Measurements from ENCODE around the gene OR2T11. TPM values are rescaled to one million over a fixed set of nuclear protein-coding genes. Genes with fewer than 3 reads are reported as not detected.
"Not testable (repeated sequence)": the region's sequence is repeated elsewhere in the genome, so short reads cannot be mapped to it uniquely, and the experiment has no call there.

The OR2T11 gene
- polyA plus RNA-seq, 2 of the 4 experiments (the other 2 are of a cell fraction), result not detected

DNA sequence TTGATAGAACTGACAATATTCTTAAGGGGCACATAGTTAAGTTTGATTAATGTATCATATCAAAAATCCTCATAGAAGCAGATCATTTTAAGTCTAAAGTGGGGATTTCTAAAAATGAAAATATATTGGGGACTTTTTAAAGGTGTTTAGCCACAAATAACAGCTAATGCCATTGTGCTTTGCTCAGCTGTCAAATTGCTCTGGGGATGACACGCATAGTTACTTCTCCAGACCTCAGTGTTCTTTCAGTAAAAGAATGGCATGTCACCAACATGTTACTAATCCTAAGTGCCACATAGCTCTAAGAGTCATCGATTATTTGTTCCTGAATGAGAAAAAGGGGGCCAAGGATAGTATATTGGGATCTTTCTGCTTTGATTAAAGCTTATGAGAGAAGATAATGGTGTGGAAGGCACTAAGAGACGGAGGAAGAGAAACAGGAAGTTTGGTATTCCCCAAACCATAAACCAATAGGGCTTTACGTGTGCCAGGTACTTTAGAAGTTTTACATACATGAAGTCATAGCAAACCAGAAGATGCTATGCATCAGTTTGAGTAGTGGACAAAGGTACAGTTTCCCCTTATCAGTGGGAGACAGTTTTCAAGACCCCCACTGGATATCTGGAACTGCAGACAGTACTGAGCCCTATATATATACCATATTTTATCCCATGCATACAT, 8.2 kb upstream of the OR2T11 start:
- CTCF ChIA-PET; POLR2A ChIA-PET; H3K4me1 ChIP-seq; ATAC-seq; H3K27ac ChIP-seq; H3K4me2 ChIP-seq; H3K9me3 ChIP-seq; DNase-seq (ENCODE audit: low read depth in 1 of 2, low spot score in 1 of 2); H3K4me3 ChIP-seq: not testable (repeated sequence)
- no CpG with 5 or more reads among the region's 4 CpGs for WGBS (ENCODE audit: missing lambda C conversion rate)
- peak; percentile 28 for FAIRE-seq

- ATAC-seq; CTCF ChIA-PET; H3K4me2 ChIP-seq; H3K4me3 ChIP-seq; H3K9me3 ChIP-seq; H3K27ac ChIP-seq; DNase-seq (ENCODE audit: low read depth in 1 of 2, low spot score in 1 of 2); H3K4me1 ChIP-seq; FAIRE-seq; POLR2A ChIA-PET: not testable (repeated sequence)
- 21% methylated on average over 4 of the region's 5 CpGs for WGBS (ENCODE audit: missing lambda C conversion rate)
Measured at GRCh38 chr1:248641583-248641982, 6.7 kb upstream of the OR2T11 start.

GRCh38 chr1:248640906-248641305, 6.0 kb upstream of the OR2T11 start:
- H3K27ac ChIP-seq; H3K4me2 ChIP-seq; H3K9me3 ChIP-seq; H3K4me1 ChIP-seq; ATAC-seq; CTCF ChIA-PET; DNase-seq (ENCODE audit: low read depth in 1 of 2, low spot score in 1 of 2); POLR2A ChIA-PET; FAIRE-seq; H3K4me3 ChIP-seq: not testable (repeated sequence)
- no CpG with 5 or more reads among the region's 3 CpGs for WGBS (ENCODE audit: missing lambda C conversion rate)

- FAIRE-seq; H3K9me3 ChIP-seq; H3K27ac ChIP-seq; H3K4me3 ChIP-seq; DNase-seq (ENCODE audit: low read depth in 1 of 2, low spot score in 1 of 2); ATAC-seq; H3K4me1 ChIP-seq; H3K4me2 ChIP-seq; POLR2A ChIA-PET; CTCF ChIA-PET: not testable (repeated sequence)
- WGBS (ENCODE audit: missing lambda C conversion rate), result no CpG with 5 or more reads among the region's 5 CpGs
Measured at GRCh38 chr1:248639652-248640051, 4.8 kb upstream of the OR2T11 start.

DNA sequence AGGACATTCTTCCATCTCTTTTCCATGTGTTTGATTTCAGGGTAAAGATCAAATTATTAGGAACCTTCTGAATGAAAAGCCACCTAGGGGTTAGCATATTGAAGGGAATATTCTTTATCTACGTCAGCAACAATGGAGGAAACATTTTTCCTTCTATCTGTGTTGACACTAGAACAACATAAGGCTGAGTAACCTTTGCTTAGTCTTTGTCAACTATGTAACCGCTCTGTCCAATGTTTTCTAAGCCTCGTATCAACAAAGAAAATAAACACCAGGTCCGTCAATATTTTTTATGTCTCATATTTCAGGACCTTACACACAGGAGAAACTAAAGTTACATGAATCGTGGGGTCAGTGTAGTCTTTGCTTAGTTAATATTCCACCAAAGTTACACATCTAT, 1.7 kb upstream of the OR2T11 start:
- H3K9me3 ChIP-seq; FAIRE-seq; CTCF ChIA-PET; H3K4me3 ChIP-seq; H3K27ac ChIP-seq; DNase-seq (ENCODE audit: low read depth in 1 of 2, low spot score in 1 of 2); H3K4me2 ChIP-seq; POLR2A ChIA-PET; H3K4me1 ChIP-seq: not testable (repeated sequence)
- WGBS (ENCODE audit: missing lambda C conversion rate), result 0% methylated on average over 4 of the region's 5 CpGs
- peak in 1 of 2 experiments; percentile 33; a peak in 1 of 6 replicates for ATAC-seq

- CTCF ChIA-PET, result interaction anchor here (0.8 kb wide), 1 partner anchor 173 kb away, joined by 4 read pairs; no protein-coding TSS in a partner anchor
- 31% methylated on average over 7 of the region's 7 CpGs for WGBS (ENCODE audit: missing lambda C conversion rate)
- no peak for FAIRE-seq
Measured at GRCh38 chr1:248631354-248632008, 3.4 kb downstream of the OR2T11 start.

More at GRCh38 chr1:248631354-248632008, 3.4 kb downstream of the OR2T11 start:
- ATAC-seq (no peak), DNase-seq (ENCODE audit: low read depth in 1 of 2, low spot score in 1 of 2) (peak in 1 of 2 experiments; percentile 11)
- no peak overlapping the region for H3K27ac ChIP-seq
- H3K4me1 ChIP-seq, result no peaks in the 10 kb centered on the region
- POLR2A ChIA-PET, result no interaction called here
- H3K4me2 ChIP-seq, result no peak overlapping the region
- no peak overlapping the region for H3K4me3 ChIP-seq
- TF ChIP-seq JUNB (IDR thresholded peaks at IDR 0.05) (no peak), NFE2L2 (conservative IDR thresholded peaks at IDR 0.05; ENCODE audit: low read length) (no peak), BCL3 (IDR thresholded peaks at IDR 0.05) (no peak), EHMT2 (IDR thresholded peaks at IDR 0.05; ENCODE audit: low read depth) (no peak), POLR2A (IDR thresholded peaks at IDR 0.05; ENCODE audit: low read length) (no peak), MYC (IDR thresholded peaks at IDR 0.05; ENCODE audit: borderline replicate concordance, low read length) (no peak), FOSL2 (IDR thresholded peaks at IDR 0.05) (no peak), FOSL2 (CRISPR knock-in tag; IDR thresholded peaks at IDR 0.05) (0 out of 2 replicates have a peak, but pooled peaks have one; percentile 22), SREBF2 (IDR thresholded peaks at IDR 0.05) (no peak), RFX5 (IDR thresholded peaks at IDR 0.05) (no peak), HDAC2 (IDR thresholded peaks at IDR 0.05) (no peak), RNF2 (IDR thresholded peaks at IDR 0.05; ENCODE audit: borderline replicate concordance, low read depth) (no peak), CHD2 (IDR thresholded peaks at IDR 0.05; ENCODE audit: low read length, partially characterized antibody) (no peak), RAD21 (conservative IDR thresholded peaks at IDR 0.05 in 1 of 2, IDR thresholded peaks at IDR 0.05 in 1 of 2) (no peak), USF2 (IDR thresholded peaks at IDR 0.05) (no peak), CEBPB (IDR thresholded peaks at IDR 0.05) (0 out of 4 replicates have a peak, but pooled peaks of 1 of the 2 experiments have one; percentile 4), EP300 (IDR thresholded peaks at IDR 0.05) (no peak)
- TF ChIP-seq, protein P1, sequence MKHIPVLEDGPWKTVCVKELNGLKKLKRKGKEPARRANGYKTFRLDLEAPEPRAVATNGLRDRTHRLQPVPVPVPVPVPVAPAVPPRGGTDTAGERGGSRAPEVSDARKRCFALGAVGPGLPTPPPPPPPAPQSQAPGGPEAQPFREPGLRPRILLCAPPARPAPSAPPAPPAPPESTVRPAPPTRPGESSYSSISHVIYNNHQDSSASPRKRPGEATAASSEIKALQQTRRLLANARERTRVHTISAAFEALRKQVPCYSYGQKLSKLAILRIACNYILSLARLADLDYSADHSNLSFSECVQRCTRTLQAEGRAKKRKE (CRISPR knock-in tag; IDR thresholded peaks at IDR 0.05; ENCODE audit: low read depth), result no peak
- H3K9me3 ChIP-seq, result no peaks in the 10 kb centered on the region

Data from A549 (cell line).